Activated T-helper 17 cell treated with anti-CD3 and anti-CD28 coated beads, Interleukin-2, amount 50 U/mL, for 72 hours (primary cell): ENCODE results near the gene SLC9A9. TPM values are rescaled to one million over a fixed set of nuclear protein-coding genes. Genes with fewer than 3 reads are reported as not detected.
A peak's percentile ranks its signal among the peaks of the same experiment; 100 is the strongest.

Experiments
- ATAC-seq: fragments of 150-1000 bp; cut with Tn5 transposase; replicated peaks from 2 replicates; pipeline ENCODE4 v1.10.0; 2021; ENCODE audit warnings: mild to moderate bottlenecking, moderate library complexity
- H3K27ac Mint-ChIP-seq: one replicate; pipeline ENCODE4 v1.8.0; 2022; ENCODE audit warnings: mixed read lengths
- H3K27me3 Mint-ChIP-seq: one replicate; pipeline ENCODE4 v1.8.0; 2022; ENCODE audit warnings: mixed read lengths
- H3K36me3 Mint-ChIP-seq: one replicate; pipeline ENCODE4 v1.8.0; 2022; ENCODE audit warnings: low read depth, mild to moderate bottlenecking, mixed read lengths
- H3K4me1 Mint-ChIP-seq: one replicate; pipeline ENCODE4 v1.8.0; 2022; ENCODE audit warnings: mixed read lengths
- H3K4me3 Mint-ChIP-seq: one replicate; pipeline ENCODE4 v1.8.0; 2022; ENCODE audit warnings: mild to moderate bottlenecking, mixed read lengths
- H3K9me3 Mint-ChIP-seq: one replicate; pipeline ENCODE4 v1.8.0; 2022; ENCODE audit warnings: mixed read lengths
- total RNA-seq, 2 donors: library from RNA; stranded (reverse); gene quantifications; one replicate each; pipeline ENCODE4 v1.2.3, GENCODE V29; 2022

SLC9A9 gene
- total RNA-seq, 2 donors from 2014 or later, result 4.0 to 15.2 TPM

GRCh38 chr3:143476965-143477640, 371.2 kb downstream of the SLC9A9 start:
- no peak overlapping the region for H3K27ac Mint-ChIP-seq
- no peaks in the 10 kb centered on the region for H3K9me3 Mint-ChIP-seq
- no peaks in the 10 kb centered on the region for H3K27me3 Mint-ChIP-seq
- H3K4me3 Mint-ChIP-seq, result no peak overlapping the region
- peak; percentile 56 for ATAC-seq
- no peaks in the 10 kb centered on the region for H3K4me1 Mint-ChIP-seq
- no peaks in the 10 kb centered on the region for H3K36me3 Mint-ChIP-seq

- H3K9me3 Mint-ChIP-seq, result no peaks in the 10 kb centered on the region
- no peaks in the 10 kb centered on the region for H3K36me3 Mint-ChIP-seq
- no peaks in the 10 kb centered on the region for H3K4me1 Mint-ChIP-seq
- ATAC-seq, result no peak
- H3K27ac Mint-ChIP-seq, result no peak overlapping the region
- no peak overlapping the region for H3K4me3 Mint-ChIP-seq
- H3K27me3 Mint-ChIP-seq, result no peaks in the 10 kb centered on the region
These were observed 372.3 kb downstream of the SLC9A9 start for GRCh38 chr3:143475981-143476380.

DNA sequence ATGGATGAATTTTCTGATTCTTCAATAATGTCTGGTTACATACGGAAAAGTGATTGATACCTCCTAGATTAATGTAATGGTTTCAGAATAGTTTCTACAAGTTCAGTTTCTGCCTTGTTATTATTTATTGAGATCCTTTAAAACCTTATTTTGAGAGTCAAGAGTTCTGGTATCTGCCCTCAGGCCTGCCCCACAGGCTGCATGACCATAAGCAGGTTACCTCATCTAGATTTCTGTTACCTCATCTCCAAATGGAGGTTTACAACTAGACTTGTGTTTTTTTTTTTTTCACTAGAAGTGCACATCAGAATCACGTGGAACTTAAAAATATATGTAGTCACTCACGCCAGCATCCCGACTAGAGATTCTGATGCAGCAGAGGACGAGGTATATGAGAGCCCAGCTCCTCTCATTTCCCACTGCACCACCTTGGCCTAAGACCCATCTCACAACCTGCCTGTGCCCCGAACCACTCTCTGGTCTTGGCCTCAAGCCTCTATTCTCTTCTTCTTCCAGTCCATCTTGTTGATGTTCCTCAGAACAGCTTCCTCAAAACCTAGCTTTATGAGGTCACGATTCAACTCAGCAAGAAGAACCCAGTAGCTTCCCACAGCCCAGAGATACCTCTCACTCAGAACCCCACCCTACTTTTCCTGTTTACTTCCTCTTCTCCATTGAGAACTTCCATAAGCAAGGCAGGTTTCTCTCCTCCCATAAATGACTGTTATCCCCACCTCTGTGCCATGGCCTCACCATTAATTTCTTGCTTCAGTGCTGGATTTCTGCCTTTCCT, 375.3 kb downstream of the SLC9A9 start:
- Mint-ChIP-seq H3K4me1 (no peaks in the 10 kb centered on the region), H3K27me3 (no peaks in the 10 kb centered on the region), H3K27ac (no peak overlapping the region), H3K9me3 (peaks cover 5% of the 10 kb centered on the region), H3K36me3 (no peaks in the 10 kb centered on the region), H3K4me3 (no peak overlapping the region)
- no peak for ATAC-seq

DNA sequence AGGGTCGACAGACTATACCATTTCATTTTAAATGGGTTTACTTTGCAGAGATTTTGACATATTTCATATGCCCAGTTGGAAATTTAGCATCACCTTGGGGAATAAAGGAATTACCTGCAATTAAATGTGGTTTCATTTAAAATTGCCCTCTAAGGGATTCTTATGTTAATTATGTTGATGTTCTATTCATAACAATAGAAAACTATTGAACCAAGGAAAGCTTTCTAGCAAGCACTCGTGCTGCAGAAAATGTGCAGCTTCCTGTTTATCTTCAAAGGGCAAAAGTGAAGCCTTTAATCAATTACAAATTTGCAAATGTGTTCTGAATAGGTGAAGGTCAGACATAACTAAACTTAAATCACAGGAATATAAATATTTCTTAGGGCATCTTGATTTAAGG, 376.6 kb downstream of the SLC9A9 start:
- no peaks in the 10 kb centered on the region for H3K27me3 Mint-ChIP-seq
- no peak overlapping the region for H3K4me3 Mint-ChIP-seq
- H3K4me1 Mint-ChIP-seq, result no peaks in the 10 kb centered on the region
- H3K27ac Mint-ChIP-seq, result no peak overlapping the region
- peaks cover 3% of the 10 kb centered on the region for H3K36me3 Mint-ChIP-seq
- no peak for ATAC-seq
- H3K9me3 Mint-ChIP-seq, result peaks cover 5% of the 10 kb centered on the region

GRCh38 chr3:143469159-143469558, 379.1 kb downstream of the SLC9A9 start:
- H3K27ac Mint-ChIP-seq, result no peak overlapping the region
- H3K36me3 Mint-ChIP-seq, result peaks cover 17% of the 10 kb centered on the region
- ATAC-seq, result no peak
- no peaks in the 10 kb centered on the region for H3K27me3 Mint-ChIP-seq
- H3K4me1 Mint-ChIP-seq, result no peaks in the 10 kb centered on the region
- H3K4me3 Mint-ChIP-seq, result no peak overlapping the region
- peaks cover 5% of the 10 kb centered on the region for H3K9me3 Mint-ChIP-seq

DNA sequence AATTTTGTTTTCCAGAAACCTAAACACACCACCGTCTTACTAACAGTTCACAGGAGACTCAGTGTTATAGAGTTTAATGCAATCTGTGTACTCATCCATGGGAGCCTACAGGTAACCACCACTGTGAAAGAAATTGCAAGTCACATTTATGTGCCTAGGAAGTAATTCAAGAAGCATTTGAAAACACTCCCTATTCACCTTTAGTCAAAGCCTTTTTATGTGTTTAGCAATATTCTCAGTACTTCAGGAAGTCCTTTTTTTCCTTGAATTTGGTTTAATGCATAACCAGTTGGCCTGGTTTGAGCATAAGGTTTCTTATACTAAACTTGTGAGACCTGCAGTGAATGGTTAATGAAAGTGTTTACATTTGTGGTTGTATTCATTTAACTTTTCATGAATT, 382.6 kb downstream of the SLC9A9 start:
- ATAC-seq, result no peak
- no peak overlapping the region for H3K4me3 Mint-ChIP-seq
- H3K9me3 Mint-ChIP-seq, result peaks cover 5% of the 10 kb centered on the region
- H3K27ac Mint-ChIP-seq, result no peak overlapping the region
- peaks cover 30% of the 10 kb centered on the region for H3K36me3 Mint-ChIP-seq
- H3K4me1 Mint-ChIP-seq, result no peaks in the 10 kb centered on the region
- H3K27me3 Mint-ChIP-seq, result no peaks in the 10 kb centered on the region

DNA sequence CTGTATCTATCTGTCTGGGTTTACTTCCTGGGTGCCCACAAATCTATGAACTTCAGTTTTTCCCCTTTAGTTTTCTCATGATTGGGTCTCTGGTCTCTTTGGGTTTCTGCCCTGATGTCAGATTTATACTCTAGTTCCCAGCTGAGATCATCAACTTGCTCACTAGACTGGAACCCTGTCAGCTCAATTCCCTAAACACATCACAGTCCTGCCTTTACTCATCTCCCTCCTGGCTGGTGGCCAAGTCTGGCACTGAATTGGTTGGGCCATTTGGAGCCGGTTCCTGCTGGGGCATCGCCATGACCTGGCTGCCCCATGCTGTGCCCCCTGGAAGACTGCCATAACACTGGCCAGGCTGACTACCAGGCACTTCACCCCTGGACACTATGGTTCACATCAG, 383.4 kb downstream of the SLC9A9 start:
- Mint-ChIP-seq H3K9me3 (peaks cover 4% of the 10 kb centered on the region), H3K36me3 (peaks cover 36% of the 10 kb centered on the region), H3K27me3 (no peaks in the 10 kb centered on the region), H3K27ac (no peak overlapping the region), H3K4me1 (no peaks in the 10 kb centered on the region), H3K4me3 (no peak overlapping the region)
- ATAC-seq, result no peak

DNA sequence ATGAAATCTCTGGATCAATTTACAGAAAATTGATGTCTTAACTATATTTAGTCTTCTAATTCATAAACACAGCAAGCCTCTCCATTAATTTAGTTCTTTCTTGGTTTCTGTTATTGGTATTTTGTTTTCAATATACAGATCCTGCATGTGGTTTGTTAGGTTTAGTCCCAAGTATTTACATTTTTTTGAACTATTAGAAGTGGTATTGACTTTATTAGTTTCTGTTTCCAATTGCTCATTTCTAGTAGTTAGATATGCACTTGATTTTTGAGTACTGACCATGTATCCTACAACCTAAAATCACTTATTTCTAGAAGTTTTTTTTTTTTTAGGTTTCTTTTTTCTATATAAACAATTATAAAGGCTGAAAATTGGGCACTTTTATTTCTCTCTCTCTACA, 392.8 kb downstream of the SLC9A9 start:
- H3K27ac Mint-ChIP-seq, result no peak overlapping the region
- peaks cover 9% of the 10 kb centered on the region for H3K36me3 Mint-ChIP-seq
- H3K4me3 Mint-ChIP-seq, result no peak overlapping the region
- no peaks in the 10 kb centered on the region for H3K27me3 Mint-ChIP-seq
- no peaks in the 10 kb centered on the region for H3K9me3 Mint-ChIP-seq
- ATAC-seq, result no peak
- no peaks in the 10 kb centered on the region for H3K4me1 Mint-ChIP-seq

DNA sequence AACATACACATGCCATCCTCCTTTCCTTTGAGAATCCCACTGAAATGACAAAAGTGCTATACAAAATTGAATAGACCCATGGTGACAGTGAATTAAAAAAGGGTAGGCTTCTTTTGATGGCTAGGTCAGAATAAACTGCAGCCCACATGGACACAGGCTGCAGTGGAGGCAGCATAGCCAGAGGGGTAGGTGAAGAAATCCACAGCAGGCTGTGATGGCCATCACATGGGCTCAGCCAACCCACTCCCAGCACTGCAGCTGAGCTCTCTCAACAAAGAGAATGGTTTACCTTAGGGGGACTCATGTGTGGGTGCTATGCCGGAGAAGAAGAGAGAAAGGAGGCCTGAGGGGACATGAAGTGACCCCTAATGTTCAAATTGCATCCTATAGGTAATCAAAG, 397.6 kb downstream of the SLC9A9 start:
- Mint-ChIP-seq H3K27me3 (no peaks in the 10 kb centered on the region), H3K9me3 (no peaks in the 10 kb centered on the region), H3K27ac (no peak overlapping the region), H3K4me1 (peaks cover under 1% of the 10 kb centered on the region), H3K36me3 (no peaks in the 10 kb centered on the region), H3K4me3 (no peak overlapping the region)
- no peak for ATAC-seq

DNA sequence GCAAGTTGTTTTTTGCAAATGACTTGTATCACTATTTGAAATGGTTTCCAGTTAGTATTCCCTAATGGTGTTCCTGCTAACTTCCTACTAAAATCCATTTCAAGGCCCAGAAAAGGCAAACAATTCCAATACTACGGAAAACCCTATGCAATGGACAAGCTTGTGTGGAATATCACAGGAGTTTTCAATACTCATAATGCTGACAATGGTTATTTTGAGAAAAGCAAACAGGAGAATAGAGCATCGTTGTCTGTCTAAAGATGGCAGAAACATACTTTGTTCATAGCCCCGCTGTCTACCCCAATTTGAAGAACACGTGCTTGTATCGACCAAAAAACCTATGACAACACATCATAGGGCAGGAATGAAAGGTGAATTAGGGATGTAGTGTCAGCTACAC, 400.8 kb downstream of the SLC9A9 start:
- Mint-ChIP-seq H3K4me1 (peaks cover 22% of the 10 kb centered on the region), H3K4me3 (no peak overlapping the region), H3K27me3 (no peaks in the 10 kb centered on the region), H3K9me3 (no peaks in the 10 kb centered on the region), H3K36me3 (no peaks in the 10 kb centered on the region), H3K27ac (no peak overlapping the region)
- ATAC-seq, result no peak

GRCh38 chr3:143445118-143445517, 403.1 kb downstream of the SLC9A9 start:
- Mint-ChIP-seq H3K36me3 (no peaks in the 10 kb centered on the region), H3K27me3 (no peaks in the 10 kb centered on the region), H3K4me3 (peak overlapping the region; percentile 58), H3K9me3 (no peaks in the 10 kb centered on the region), H3K27ac (peak overlapping the region; percentile 68), H3K4me1 (peaks cover 22% of the 10 kb centered on the region)
- ATAC-seq, result peak; percentile 90

DNA sequence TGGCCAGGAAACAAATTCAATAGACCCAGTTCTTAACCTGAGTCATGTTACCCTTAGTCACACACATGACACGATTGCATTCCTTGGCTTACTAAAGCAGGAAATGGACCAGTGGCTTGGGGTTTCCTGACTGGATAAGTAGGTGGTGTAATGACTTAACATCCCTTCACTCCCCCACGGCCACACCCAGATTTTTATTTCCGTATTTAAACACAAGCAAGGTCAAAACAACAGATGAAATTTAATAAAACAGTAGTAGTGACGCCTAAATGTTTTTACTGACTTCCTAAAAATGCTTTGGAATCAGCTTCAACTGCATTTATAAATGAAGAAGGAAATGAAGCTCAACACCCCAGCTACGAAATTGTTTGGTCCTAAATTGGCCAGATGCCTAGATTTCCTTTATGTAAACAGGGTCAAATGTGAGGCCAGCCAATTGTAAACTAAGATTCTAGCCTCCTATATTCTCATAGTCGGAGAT, 404.4 kb downstream of the SLC9A9 start:
- Mint-ChIP-seq H3K4me1 (peaks cover 22% of the 10 kb centered on the region), H3K36me3 (no peaks in the 10 kb centered on the region), H3K27ac (peak overlapping the region; percentile 68), H3K4me3 (peak overlapping the region; percentile 58), H3K9me3 (no peaks in the 10 kb centered on the region), H3K27me3 (no peaks in the 10 kb centered on the region)
- peak; percentile 86 for ATAC-seq

DNA sequence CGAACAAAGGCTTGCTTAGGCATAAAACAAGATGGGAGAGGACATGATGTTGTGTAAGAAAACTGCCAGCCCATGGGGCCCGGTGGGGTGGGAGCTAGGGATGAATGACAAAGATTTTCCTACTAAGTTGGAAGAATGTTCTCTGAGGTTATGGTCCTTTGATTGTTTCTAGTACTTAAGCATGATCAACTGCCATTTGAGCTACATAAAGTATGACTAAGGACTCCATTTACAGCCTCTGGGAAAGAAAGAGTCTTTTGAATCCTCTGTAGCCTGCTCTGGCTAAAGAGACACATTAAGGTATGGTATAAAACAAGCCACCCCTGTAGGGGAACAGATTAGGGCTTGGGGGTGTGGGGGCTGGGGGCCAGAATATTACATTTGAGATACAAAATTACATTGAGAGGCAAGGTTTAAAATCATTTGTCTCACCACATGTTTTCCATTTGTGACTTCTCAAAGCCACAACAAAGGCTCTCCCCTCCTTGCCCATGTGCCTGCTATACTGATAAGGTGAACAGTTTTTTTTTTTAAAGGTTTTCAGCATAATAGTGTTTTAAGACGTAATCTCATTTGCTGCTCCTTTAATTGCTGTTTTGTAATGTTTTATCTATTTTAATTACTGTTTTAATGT, 405.3 kb downstream of the SLC9A9 start:
- no peaks in the 10 kb centered on the region for H3K27me3 Mint-ChIP-seq

DNA sequence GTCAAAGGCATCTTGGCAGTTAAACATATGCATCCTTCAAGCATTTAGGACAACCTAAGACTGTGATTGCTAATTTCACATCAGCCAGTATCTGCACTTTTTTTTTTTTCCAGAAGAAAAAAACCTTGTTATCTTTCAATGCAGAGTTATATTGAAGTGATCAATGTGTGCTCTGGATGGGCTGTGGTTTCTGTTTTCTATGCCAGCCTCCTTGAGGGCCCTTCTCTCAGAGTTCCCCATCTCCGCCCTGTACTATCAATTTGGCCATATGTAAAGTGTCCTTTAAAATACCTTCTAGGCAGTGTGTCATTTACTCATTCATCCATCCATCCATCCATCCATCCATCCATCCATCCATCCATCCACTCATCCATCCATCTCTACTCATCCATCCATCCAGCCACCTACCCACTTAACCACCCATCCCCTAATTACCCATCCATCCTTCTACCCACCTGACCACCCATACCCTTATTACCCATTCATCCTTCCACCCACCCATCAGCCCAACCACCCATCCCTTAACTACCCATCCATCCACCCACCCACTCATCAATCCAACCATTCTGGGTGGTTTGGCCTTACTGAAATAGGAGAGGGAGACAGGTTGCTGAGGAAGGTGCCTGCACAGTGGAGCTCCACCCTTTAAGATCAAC, 406.6 kb downstream of the SLC9A9 start:
- no peak overlapping the region for H3K27ac Mint-ChIP-seq
- H3K9me3 Mint-ChIP-seq, result no peaks in the 10 kb centered on the region
- H3K27me3 Mint-ChIP-seq, result no peaks in the 10 kb centered on the region
- no peak for ATAC-seq
- H3K4me1 Mint-ChIP-seq, result peaks cover 22% of the 10 kb centered on the region
- no peaks in the 10 kb centered on the region for H3K36me3 Mint-ChIP-seq
- no peak overlapping the region for H3K4me3 Mint-ChIP-seq

More for the DNA sequence above, 405.3 kb downstream of the SLC9A9 start:
- H3K4me1 Mint-ChIP-seq, result peaks cover 22% of the 10 kb centered on the region
- no peak for ATAC-seq
- no peaks in the 10 kb centered on the region for H3K9me3 Mint-ChIP-seq
- H3K36me3 Mint-ChIP-seq, result no peaks in the 10 kb centered on the region
- H3K27ac Mint-ChIP-seq, result peak overlapping the region; percentile 68
- H3K4me3 Mint-ChIP-seq, result peak overlapping the region; percentile 58
